SK-N-SH (cell line): ENCODE results near the gene CCDC197. TPM values are rescaled to one million over a fixed set of nuclear protein-coding genes. Genes with fewer than 3 reads are reported as not detected.

Source experiments
- CTCF ChIA-PET: fragments of 300-600, 350-600 bp; formaldehyde crosslinking; extraction: SDS; loops from one replicate; lab custom pipeline; 2021; lab: Yijun Ruan, JAX
- POLR2A ChIA-PET: fragments of 350-600 bp; sonication (Branson Sonifier 250); formaldehyde crosslinking; extraction: SDS; loops from one replicate; lab custom pipeline; 2020; ENCODE audit warnings: antibody characterized with exemption, inconsistent platforms; lab: Yijun Ruan, JAX
- DNase-seq: peaks from one replicate; pipeline ENCODE4 v3.0.0; 2012
- H2AFZ ChIP-seq: fragments of 200-600 bp; sonication (generic); 2 replicates; pipeline ENCODE4 v1.8.1; 2016; ENCODE audit warnings: antibody characterized with exemption, mild to moderate bottlenecking, low read depth
- H3F3A ChIP-seq: fragments of 200-600 bp; sonication (generic); replicated peaks from 2 replicates; pipeline ENCODE3; 2016; ENCODE audit warnings: antibody characterized with exemption, mild to moderate bottlenecking; ENCODE audit not compliant: insufficient read depth
- H3K27ac ChIP-seq, 2 experiments: fragments of 200-500 bp in 1 of 2; fragments of 200-600 bp in 1 of 2; sonication (Bioruptor generic) in 1 of 2; sonication (generic), shearing (Covaris generic) in 1 of 2; 2 replicates each; pipeline versions ENCODE4 v1.5.1 to v1.6.1; 2014 to 2016; ENCODE audit warnings: low read depth in 2 of 2, inconsistent platforms in 1 of 2, low read length in 1 of 2, mild to moderate bottlenecking in 1 of 2, mixed read lengths in 1 of 2
- H3K27me3 ChIP-seq: fragments of 200-600 bp; sonication (generic), shearing (Covaris generic); 2 replicates; pipeline ENCODE4 v1.6.1; 2016; ENCODE audit warnings: mixed run types; ENCODE audit not compliant: insufficient read depth
- H3K36me3 ChIP-seq, 2 experiments: fragments of 200-500 bp in 1 of 2; fragments of 200-600 bp in 1 of 2; sonication (Bioruptor generic) in 1 of 2; sonication (generic) in 1 of 2; replicated peaks in 1 of 2; 2 replicates each; pipeline versions ENCODE3 to v1.5.1; 2014 to 2016; ENCODE audit warnings: low read length in 1 of 2, mild to moderate bottlenecking in 1 of 2; ENCODE audit not compliant: insufficient read depth in 2 of 2, control insufficient read depth in 1 of 2
- H3K4me1 ChIP-seq, 2 experiments: fragments of 200-500 bp in 1 of 2; fragments of 200-600 bp in 1 of 2; sonication (Bioruptor generic) in 1 of 2; sonication (generic), shearing (Covaris generic) in 1 of 2; 2 replicates each; pipeline versions ENCODE4 v1.5.1 to v1.6.1; 2014 to 2016; ENCODE audit warnings: low read depth in 1 of 2, low read length in 1 of 2, mixed run types in 1 of 2; ENCODE audit not compliant: insufficient read depth in 2 of 2, control insufficient read depth in 1 of 2
- H3K4me2 ChIP-seq: fragments of 200-600 bp; sonication (generic), shearing (Covaris generic); 2 replicates; pipeline ENCODE4 v1.6.1; 2017; ENCODE audit warnings: mixed run types
- H3K4me3 ChIP-seq, 2 experiments: fragments of 200-500 bp in 1 of 2; fragments of 200-600 bp in 1 of 2; sonication (Bioruptor generic) in 1 of 2; sonication (generic), shearing (Covaris generic) in 1 of 2; 2 replicates each; pipeline versions ENCODE4 v1.5.1 to v1.8.1; 2014 to 2016; ENCODE audit warnings: low read depth in 2 of 2, inconsistent platforms in 1 of 2, low read length in 1 of 2, mild to moderate bottlenecking in 1 of 2, mixed read lengths in 1 of 2, moderate library complexity in 1 of 2
- H3K79me2 ChIP-seq: fragments of 200-600 bp; sonication (generic); 2 replicates; pipeline ENCODE4 v1.8.1; 2017; ENCODE audit warnings: mild to moderate bottlenecking; ENCODE audit not compliant: insufficient read depth
- H3K9ac ChIP-seq: fragments of 200-600 bp; sonication (generic); 2 replicates; pipeline ENCODE4 v1.6.1; 2017; ENCODE audit warnings: mixed run types
- H3K9me2 ChIP-seq: fragments of 200-600 bp; sonication (generic); 2 replicates; pipeline ENCODE4 v1.6.1; 2017; ENCODE audit warnings: mixed run types
- H3K9me3 ChIP-seq: fragments of 200-600 bp; sonication (generic); 2 replicates; pipeline ENCODE4 v1.6.1; 2017; ENCODE audit warnings: mixed run types, mild to moderate bottlenecking, moderate library complexity
- H4K20me1 ChIP-seq: fragments of 200-600 bp; sonication (generic); 2 replicates; pipeline ENCODE4 v1.6.1; 2017; ENCODE audit warnings: mild to moderate bottlenecking, mixed run types; ENCODE audit not compliant: insufficient read depth
- CHD2 ChIP-seq: fragments of 150-350 bp; IDR thresholded peaks from 2 replicates; pipeline ENCODE4 v1.6.1; 2018; ENCODE audit warnings: low read length; ENCODE audit not compliant: partially characterized antibody
- ELF1 ChIP-seq: IDR thresholded peaks from 2 replicates; pipeline ENCODE4 v1.4.0; 2012
- EZH2phosphoT487 ChIP-seq: fragments of 200-600 bp; sonication (generic); IDR thresholded peaks from 2 replicates; pipeline ENCODE4 v1.6.1; 2017; ENCODE audit warnings: low read depth, mixed run types, mild to moderate bottlenecking, antibody characterized with exemption, moderate library complexity, borderline replicate concordance
- GABPA ChIP-seq: IDR thresholded peaks from 2 replicates; pipeline ENCODE4 v1.4.0; 2012; ENCODE audit warnings: low read depth, mild to moderate bottlenecking
- GATA2 ChIP-seq: sonication (generic); formaldehyde crosslinking; IDR thresholded peaks from 2 replicates; pipeline ENCODE4 v1.5.0; 2020; ENCODE audit warnings: mild to moderate bottlenecking, missing genetic modification reagents
- JUND ChIP-seq: IDR thresholded peaks from 2 replicates; pipeline ENCODE4 v1.4.0; 2012
- MEF2A ChIP-seq: IDR thresholded peaks from 2 replicates; pipeline ENCODE4 v1.4.0; 2012; ENCODE audit warnings: low read depth, borderline replicate concordance
- MXI1 ChIP-seq: IDR thresholded peaks from 2 replicates; pipeline ENCODE4 v1.6.1; 2012; ENCODE audit warnings: mild to moderate bottlenecking, low read depth, low read length, improper control_type of control experiment
- NFIC ChIP-seq: IDR thresholded peaks from 2 replicates; pipeline ENCODE4 v1.4.0; 2012; ENCODE audit warnings: borderline replicate concordance
- POLR2AphosphoS5 ChIP-seq: IDR thresholded peaks from 2 replicates; pipeline ENCODE4 v1.6.1; 2012; ENCODE audit warnings: low read depth, low read length
- RAD21 ChIP-seq: IDR thresholded peaks from 2 replicates; pipeline ENCODE4 v1.6.1; 2012; ENCODE audit warnings: mild to moderate bottlenecking, low read length
- RCOR1 ChIP-seq: fragments of 150-350 bp; IDR thresholded peaks from 2 replicates; pipeline ENCODE4 v1.6.1; 2017; ENCODE audit warnings: antibody characterized with exemption, low read length
- RFX5 ChIP-seq: IDR thresholded peaks from 2 replicates; pipeline ENCODE4 v1.6.1; 2012; ENCODE audit warnings: mild to moderate bottlenecking, improper control_type of control experiment, low read length
- RXRA ChIP-seq: IDR thresholded peaks from 2 replicates; pipeline ENCODE4 v1.4.0; 2012; ENCODE audit warnings: low read depth, mild to moderate bottlenecking, borderline replicate concordance
- SMC3 ChIP-seq: IDR thresholded peaks from 2 replicates; pipeline ENCODE4 v1.6.1; 2012; ENCODE audit warnings: low read depth, low read length, improper control_type of control experiment
- TAF1 ChIP-seq: IDR thresholded peaks from 2 replicates; pipeline ENCODE4 v1.6.1; 2012; ENCODE audit warnings: low read depth, mild to moderate bottlenecking, low read length, moderate library complexity, borderline replicate concordance
- TEAD4 ChIP-seq: IDR thresholded peaks from 2 replicates; pipeline ENCODE4 v1.4.0; 2012; ENCODE audit warnings: mild to moderate bottlenecking, borderline replicate concordance; ENCODE audit not compliant: insufficient read depth
- WGBS: methylation state at CpG from one replicate; pipeline ENCODE4 v1.1.6; 2017; ENCODE audit warnings: low lambda C conversion rate; 5-methylcytosine and 5-hydroxymethylcytosine counted together
- polyA plus RNA-seq, 3 experiments: library from polyadenylated mRNA; depleted of rRNA; stranded (reverse); fragments of >200 nt; gene quantifications; 2 replicates each; pipeline ENCODE4 v1.2.3, GENCODE V29; 2012
- TF ChIP-seq, protein P1 (sequence below): IDR thresholded peaks from 2 replicates; pipeline ENCODE4 v1.4.0; 2012; ENCODE audit warnings: low read depth
- TF ChIP-seq, protein P2 (sequence below): fragments of 150-350 bp; IDR thresholded peaks from 2 replicates; pipeline ENCODE4 v1.6.1; 2017; ENCODE audit warnings: antibody characterized with exemption, low read length, low read depth, borderline replicate concordance
- TF ChIP-seq, protein P3 (sequence below): IDR thresholded peaks from 2 replicates; pipeline ENCODE4 v1.4.0; 2012; ENCODE audit warnings: low read depth, borderline replicate concordance
- TF ChIP-seq, protein P4 (sequence below): fragments of 150-350 bp; IDR thresholded peaks from 2 replicates; pipeline ENCODE4 v1.6.1; 2016; ENCODE audit warnings: mild to moderate bottlenecking, low read depth, low read length

CCDC197 gene
- polyA plus RNA-seq, 1 of the 3 experiments (the other 2 are of a cell fraction): not detected

GRCh38 chr14:94045101-94045500 is 48.0 kb downstream of the CCDC197 start:
- H4K20me1 ChIP-seq: no peaks in the 10 kb centered on the region
- TF ChIP-seq GABPA: no peak
- TF ChIP-seq SMC3: no peak
- TF ChIP-seq, protein P1, sequence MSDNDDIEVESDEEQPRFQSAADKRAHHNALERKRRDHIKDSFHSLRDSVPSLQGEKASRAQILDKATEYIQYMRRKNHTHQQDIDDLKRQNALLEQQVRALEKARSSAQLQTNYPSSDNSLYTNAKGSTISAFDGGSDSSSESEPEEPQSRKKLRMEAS: no peak
- TF ChIP-seq, protein P2, sequence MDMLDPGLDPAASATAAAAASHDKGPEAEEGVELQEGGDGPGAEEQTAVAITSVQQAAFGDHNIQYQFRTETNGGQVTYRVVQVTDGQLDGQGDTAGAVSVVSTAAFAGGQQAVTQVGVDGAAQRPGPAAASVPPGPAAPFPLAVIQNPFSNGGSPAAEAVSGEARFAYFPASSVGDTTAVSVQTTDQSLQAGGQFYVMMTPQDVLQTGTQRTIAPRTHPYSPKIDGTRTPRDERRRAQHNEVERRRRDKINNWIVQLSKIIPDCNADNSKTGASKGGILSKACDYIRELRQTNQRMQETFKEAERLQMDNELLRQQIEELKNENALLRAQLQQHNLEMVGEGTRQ: no peak
- TF ChIP-seq GATA2 (CRISPR knock-in tag): no peak
- TF ChIP-seq POLR2AphosphoS5: no peak
- TF ChIP-seq, all 33 proteins: peak for 0
- 96% methylated on average over 8 of the region's 8 CpGs for WGBS
- Histone ChIP-seq H3K4me1 (peaks cover 0 to 12% of the 10 kb centered on the region in 2 experiments; a peak in 2 of 4 replicates), H3K9ac (no peak overlapping the region), H2AFZ (no peak overlapping the region), H3K79me2 (no peaks in the 10 kb centered on the region), H3K4me2 (no peak overlapping the region), H3K27ac (no peak overlapping the region; a peak in 1 of 4 replicates), H3K27me3 (no peaks in the 10 kb centered on the region), H3K4me3 (no peak overlapping the region), H3K36me3 (peaks cover 11 to 64% of the 10 kb centered on the region in 2 experiments), H3K9me2 (no peaks in the 10 kb centered on the region), H3K9me3 (no peaks in the 10 kb centered on the region), H3F3A (no peaks in the 10 kb centered on the region)
- POLR2A ChIA-PET: no interaction called here
- CTCF ChIA-PET: interaction anchor here (1.0 to 8.1 kb wide), 4 partner anchors 8 to 93 kb away, joined by 3 to 74 read pairs (median 6); no protein-coding TSS in a partner anchor
- DNase-seq: no peak

- Histone ChIP-seq H3K4me3 (no peak overlapping the region), H2AFZ (no peak overlapping the region), H3F3A (no peaks in the 10 kb centered on the region), H3K9ac (no peak overlapping the region), H3K27me3 (no peaks in the 10 kb centered on the region), H4K20me1 (no peaks in the 10 kb centered on the region), H3K9me3 (no peaks in the 10 kb centered on the region), H3K79me2 (no peaks in the 10 kb centered on the region), H3K4me2 (no peak overlapping the region), H3K4me1 (peaks cover 0 to 15% of the 10 kb centered on the region in 2 experiments; a peak in 2 of 4 replicates)
- 94% methylated on average over 14 of the region's 19 CpGs for WGBS
- ChIA-PET CTCF (interaction anchor here (0.8 to 8.1 kb wide), 4 partner anchors 8 to 92 kb away, joined by 3 to 74 read pairs (median 6); no protein-coding TSS in a partner anchor), POLR2A (no interaction called here)
- no peak for DNase-seq
- TF ChIP-seq RCOR1 (no peak), POLR2AphosphoS5 (no peak), GABPA (no peak), TEAD4 (no peak), CHD2 (no peak), GATA2 (CRISPR knock-in tag) (no peak), RFX5 (no peak), EZH2phosphoT487 (no peak), RAD21 (no peak), RXRA (no peak), MXI1 (no peak), NFIC (no peak), MEF2A (no peak), JUND (no peak), ELF1 (no peak), SMC3 (no peak), TAF1 (no peak)
- TF ChIP-seq, protein P1: no peak
- TF ChIP-seq, protein P3, sequence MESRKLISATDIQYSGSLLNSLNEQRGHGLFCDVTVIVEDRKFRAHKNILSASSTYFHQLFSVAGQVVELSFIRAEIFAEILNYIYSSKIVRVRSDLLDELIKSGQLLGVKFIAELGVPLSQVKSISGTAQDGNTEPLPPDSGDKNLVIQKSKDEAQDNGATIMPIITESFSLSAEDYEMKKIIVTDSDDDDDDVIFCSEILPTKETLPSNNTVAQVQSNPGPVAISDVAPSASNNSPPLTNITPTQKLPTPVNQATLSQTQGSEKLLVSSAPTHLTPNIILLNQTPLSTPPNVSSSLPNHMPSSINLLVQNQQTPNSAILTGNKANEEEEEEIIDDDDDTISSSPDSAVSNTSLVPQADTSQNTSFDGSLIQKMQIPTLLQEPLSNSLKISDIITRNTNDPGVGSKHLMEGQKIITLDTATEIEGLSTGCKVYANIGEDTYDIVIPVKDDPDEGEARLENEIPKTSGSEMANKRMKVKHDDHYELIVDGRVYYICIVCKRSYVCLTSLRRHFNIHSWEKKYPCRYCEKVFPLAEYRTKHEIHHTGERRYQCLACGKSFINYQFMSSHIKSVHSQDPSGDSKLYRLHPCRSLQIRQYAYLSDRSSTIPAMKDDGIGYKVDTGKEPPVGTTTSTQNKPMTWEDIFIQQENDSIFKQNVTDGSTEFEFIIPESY: no peak
- TF ChIP-seq, protein P4, sequence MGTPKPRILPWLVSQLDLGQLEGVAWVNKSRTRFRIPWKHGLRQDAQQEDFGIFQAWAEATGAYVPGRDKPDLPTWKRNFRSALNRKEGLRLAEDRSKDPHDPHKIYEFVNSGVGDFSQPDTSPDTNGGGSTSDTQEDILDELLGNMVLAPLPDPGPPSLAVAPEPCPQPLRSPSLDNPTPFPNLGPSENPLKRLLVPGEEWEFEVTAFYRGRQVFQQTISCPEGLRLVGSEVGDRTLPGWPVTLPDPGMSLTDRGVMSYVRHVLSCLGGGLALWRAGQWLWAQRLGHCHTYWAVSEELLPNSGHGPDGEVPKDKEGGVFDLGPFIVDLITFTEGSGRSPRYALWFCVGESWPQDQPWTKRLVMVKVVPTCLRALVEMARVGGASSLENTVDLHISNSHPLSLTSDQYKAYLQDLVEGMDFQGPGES: no peak
- TF ChIP-seq, all 33 proteins: peak for 0
- Histone ChIP-seq H3K9me2 (no peaks in the 10 kb centered on the region), H3K36me3 (peaks cover 13 to 71% of the 10 kb centered on the region in 2 experiments), H3K27ac (no peak overlapping the region; a peak in 1 of 4 replicates)
Observed at GRCh38 chr14:94045563-94046345, 48.7 kb downstream of the CCDC197 start.
